Pancreas (tissue), 10 donors: ENCODE results near the gene TMEM238L. TPM values are rescaled to one million over a fixed set of nuclear protein-coding genes. Genes with fewer than 3 reads are reported as not detected.

Source experiments
- ATAC-seq, 4 donors: fragments of 200-7000 bp; cut with Tn5 transposase; one replicate each; pipeline versions ENCODE4 v1.8.0 to v1.9.1; 2020; ENCODE audit warnings: mild to moderate bottlenecking in 4 of 4, moderate library complexity in 4 of 4
- DNase-seq, 6 donors: peaks; one replicate each; pipeline ENCODE4 v3.0.0-alpha.2; 2020
- FAIRE-seq: peaks from 2 replicates; lab custom pipeline; 2012; peaks lifted over from hg19 to GRCh38; lab: Jason Lieb, UNC
- H3K27ac ChIP-seq, 4 donors: fragments of 200-600 bp; sonication (generic); 1 replicate in 3 of 4; 2 replicates in 1 of 4; pipeline versions ENCODE4 v1.5.0 to v1.8.0; 2020
- H3K27me3 ChIP-seq, 4 donors: fragments of 200-600 bp; one replicate each; pipeline ENCODE4 v1.8.0; 2021
- H3K36me3 ChIP-seq, 3 donors: fragments of 200-600 bp; sonication (generic) in 1 of 3; one replicate each; pipeline versions ENCODE4 v1.5.0 to v1.8.0; 2020 to 2021
- H3K4me1 ChIP-seq, 3 donors: fragments of 200-600 bp; one replicate each; pipeline ENCODE4 v1.8.0; 2021
- H3K4me3 ChIP-seq, 4 donors: fragments of 200-600 bp; sonication (generic) in 2 of 4; one replicate each; pipeline versions ENCODE4 v1.5.0 to v1.8.0; 2020 to 2021
- H3K9me3 ChIP-seq, 4 donors: fragments of 200-600 bp; one replicate each; pipeline ENCODE4 v1.8.0; 2021
- WGBS, 2 donors: extraction: QIAGEN DNeasy Blood & Tissue Kit; methylation state at CpG; one replicate each; pipeline ENCODE4 v1.1.7; 2013; 5-methylcytosine and 5-hydroxymethylcytosine counted together
- intact Hi-C, 3 donors: fragments of 100-400 bp; cut with DNase I; formaldehyde crosslinking; loops; one replicate each; pipeline versions ENCODE4 v1.11.1 to v1.14.2; 2022
- polyA plus RNA-seq, 2 donors: library from polyadenylated mRNA; stranded (reverse); fragments of 200-250 nt; gene quantifications; one replicate each; pipeline ENCODE4 v1.2.3, GENCODE V29; 2013
- total RNA-seq, 6 donors: library from RNA; stranded (reverse); fragmentation: NEBNext Ultra II Directional in 4 of 6; extraction: Animal tissue kit (Norgen Biotek cat#: 25700) in 4 of 6; gene quantifications; one replicate each; pipeline versions ENCODE4 v1.2.1 to v1.2.4, GENCODE V29; 2021 to 2023
- TF ChIP-seq, protein P1 (sequence below), 4 donors: fragments of 200-600 bp; sonication (generic) in 3 of 4; IDR thresholded peaks; one replicate each; pipeline versions ENCODE4 v1.5.0 to v1.8.0; 2021; ENCODE audit warnings: antibody characterized with exemption in 4 of 4
- donor health status: healthy with polysubstance abuse.
- donor health status: DM: no; HTN: no; CAD: no; lungs with moderate emphysema.
- donor health status: DM: no; HTN: no; CAD: no.
- donor health status: control.
- donor health status: control.
- donor health status: Bipolar disorder and iron deficiency.
- donor health status: DM: yes; HTN: yes; CAD: no.
- donor health status: DM: no; HTN: no; CAD: no.
- donor health status: DM: no; HTN: no; CAD: no.
- donor health status: DM: yes; HTN: yes; CAD: no.

The TMEM238L gene
- total and polyA plus RNA-seq, 8 donors = 0.13 TPM; not detected in 7

DNA sequence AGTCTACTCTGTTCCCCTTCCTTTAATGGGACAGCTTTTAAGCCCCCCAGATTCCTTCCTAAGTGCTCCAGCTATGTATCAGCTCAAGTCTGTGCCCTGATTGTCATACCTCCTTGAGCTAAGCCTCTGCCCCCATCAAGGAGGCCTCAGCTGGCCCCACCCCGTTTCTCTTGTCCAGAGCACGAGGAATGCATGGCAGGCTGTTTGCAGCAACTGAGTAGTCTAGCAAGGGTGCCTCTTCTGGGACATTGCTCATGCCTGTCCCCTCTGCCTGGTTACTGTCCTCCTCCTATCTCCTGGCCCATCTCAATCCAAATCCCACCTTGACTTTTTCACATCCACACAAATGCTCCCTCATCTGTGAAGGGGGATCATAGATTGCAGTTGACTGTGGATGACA lies 46.3 kb downstream of the TMEM238L start:
- no peak for FAIRE-seq
- peak overlapping the region in 2 of 4 donors; percentile 73 to 75 for H3K27ac ChIP-seq
- no peaks in the 10 kb centered on the region for H3K36me3 ChIP-seq
- intact Hi-C loops = no loop called here
- WGBS, 2 donors = 45 to 53% methylated on average over 2 of the region's 2 CpGs
- TF ChIP-seq, protein P1, sequence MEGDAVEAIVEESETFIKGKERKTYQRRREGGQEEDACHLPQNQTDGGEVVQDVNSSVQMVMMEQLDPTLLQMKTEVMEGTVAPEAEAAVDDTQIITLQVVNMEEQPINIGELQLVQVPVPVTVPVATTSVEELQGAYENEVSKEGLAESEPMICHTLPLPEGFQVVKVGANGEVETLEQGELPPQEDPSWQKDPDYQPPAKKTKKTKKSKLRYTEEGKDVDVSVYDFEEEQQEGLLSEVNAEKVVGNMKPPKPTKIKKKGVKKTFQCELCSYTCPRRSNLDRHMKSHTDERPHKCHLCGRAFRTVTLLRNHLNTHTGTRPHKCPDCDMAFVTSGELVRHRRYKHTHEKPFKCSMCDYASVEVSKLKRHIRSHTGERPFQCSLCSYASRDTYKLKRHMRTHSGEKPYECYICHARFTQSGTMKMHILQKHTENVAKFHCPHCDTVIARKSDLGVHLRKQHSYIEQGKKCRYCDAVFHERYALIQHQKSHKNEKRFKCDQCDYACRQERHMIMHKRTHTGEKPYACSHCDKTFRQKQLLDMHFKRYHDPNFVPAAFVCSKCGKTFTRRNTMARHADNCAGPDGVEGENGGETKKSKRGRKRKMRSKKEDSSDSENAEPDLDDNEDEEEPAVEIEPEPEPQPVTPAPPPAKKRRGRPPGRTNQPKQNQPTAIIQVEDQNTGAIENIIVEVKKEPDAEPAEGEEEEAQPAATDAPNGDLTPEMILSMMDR (IDR thresholded peaks at IDR 0.05) = no peak
- no peak for DNase-seq
- no peaks in the 10 kb centered on the region for H3K9me3 ChIP-seq
- no peak overlapping the region for H3K4me3 ChIP-seq
- H3K27me3 ChIP-seq = no peaks in the 10 kb centered on the region
- peaks cover 16 to 26% (median 20%) of the 10 kb centered on the region in 3 donors for H3K4me1 ChIP-seq
- peak in 2 of 4 donors; percentile 12 to 19 for ATAC-seq

DNA sequence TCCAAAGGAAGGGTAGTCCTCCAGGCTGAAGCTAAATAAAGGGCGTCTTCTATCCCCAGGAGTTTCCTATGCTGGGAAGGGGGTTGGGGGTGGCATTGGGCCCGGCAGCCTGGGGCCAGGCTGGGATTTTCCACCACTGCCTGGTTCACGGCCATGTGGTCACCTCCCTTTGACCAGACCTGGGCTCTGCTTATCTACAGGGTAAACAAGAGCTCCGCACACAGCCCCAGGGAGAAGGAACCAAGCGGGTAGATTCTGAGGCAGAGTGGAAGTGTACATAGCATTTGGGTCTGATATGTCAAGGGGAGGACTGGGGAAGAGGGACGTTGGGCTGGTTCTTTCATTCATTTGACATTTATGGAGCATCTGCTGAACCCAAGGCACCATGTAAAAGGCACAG lies 46.8 kb downstream of the TMEM238L start:
- Histone ChIP-seq H3K4me1 (peaks cover 16 to 26% (median 20%) of the 10 kb centered on the region in 3 donors), H3K27me3 (no peaks in the 10 kb centered on the region), H3K27ac (peak overlapping the region in 2 of 4 donors; percentile 73 to 75), H3K9me3 (no peaks in the 10 kb centered on the region), H3K36me3 (no peaks in the 10 kb centered on the region), H3K4me3 (no peak overlapping the region)
- TF ChIP-seq, protein P1 (IDR thresholded peaks at IDR 0.05) = no peak
- intact Hi-C loops = no loop called here
- peak; percentile 90 to 95 (median 94) for ATAC-seq
- no peak for FAIRE-seq
- 40 to 42% methylated on average over 6 of the region's 6 CpGs for WGBS, 2 donors
- peak; percentile 40 to 83 (median 64) for DNase-seq

DNA sequence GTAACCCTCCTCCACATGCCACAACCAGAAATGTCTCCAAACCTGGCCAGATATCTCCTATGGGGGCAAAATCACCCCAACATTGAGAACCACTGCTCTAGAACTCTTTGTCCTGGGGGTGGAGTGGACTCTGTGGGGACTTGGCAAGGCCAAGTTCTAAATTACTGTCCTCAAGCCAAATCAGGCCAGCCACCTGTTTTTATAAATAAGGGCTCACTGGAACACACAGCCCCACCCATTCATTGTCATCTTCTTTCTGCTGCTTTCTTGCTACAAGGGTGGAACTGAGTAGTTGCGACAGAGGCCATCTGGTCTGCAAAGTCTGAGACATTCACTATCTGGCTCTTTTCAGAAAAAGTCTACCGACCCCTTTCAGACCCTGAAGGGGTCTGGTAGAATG lies 47.3 kb downstream of the TMEM238L start:
- Histone ChIP-seq H3K4me1 (peaks cover 16 to 26% (median 20%) of the 10 kb centered on the region in 3 donors), H3K36me3 (no peaks in the 10 kb centered on the region), H3K27ac (peak overlapping the region in 2 of 4 donors; percentile 73 to 75), H3K27me3 (no peaks in the 10 kb centered on the region), H3K9me3 (no peaks in the 10 kb centered on the region), H3K4me3 (no peak overlapping the region)
- DNase-seq = no peak
- TF ChIP-seq, protein P1 (IDR thresholded peaks at IDR 0.05) = no peak
- peak; percentile 11 to 38 (median 26) for ATAC-seq
- intact Hi-C loops = no loop called here
- no peak for FAIRE-seq
- WGBS, 2 donors = 57 to 66% methylated on average over 2 of the region's 2 CpGs

DNA sequence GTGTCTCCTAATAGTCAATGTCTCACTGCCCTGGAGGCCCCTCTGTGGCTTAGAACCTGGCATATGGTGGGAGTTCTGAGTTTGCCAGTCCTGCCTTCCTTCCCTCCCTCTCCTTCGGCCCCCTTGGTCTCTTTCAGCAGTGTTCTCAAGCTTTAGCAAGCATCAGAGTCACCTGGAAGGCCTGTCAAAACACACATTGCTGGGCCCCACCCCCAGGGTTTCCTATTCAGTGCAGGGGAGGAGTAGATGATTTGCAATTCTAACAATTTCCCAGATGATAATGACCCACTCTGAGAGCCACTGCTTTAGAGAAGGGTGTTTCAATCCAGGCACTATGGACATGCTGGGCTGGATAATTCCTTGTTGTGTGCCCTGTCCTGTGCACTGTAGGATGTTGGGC lies 47.7 kb downstream of the TMEM238L start:
- ATAC-seq (peak in 2 of 4 donors; percentile 7 to 9), FAIRE-seq (no peak), DNase-seq (no peak)
- TF ChIP-seq, protein P1 (IDR thresholded peaks at IDR 0.05) = no peak
- H3K4me1 ChIP-seq = peaks cover 16 to 26% (median 20%) of the 10 kb centered on the region in 3 donors
- intact Hi-C loops = no loop called here
- H3K36me3 ChIP-seq = no peaks in the 10 kb centered on the region
- H3K27me3 ChIP-seq = no peaks in the 10 kb centered on the region
- H3K27ac ChIP-seq = peak overlapping the region in 2 of 4 donors; percentile 73 to 75
- no peaks in the 10 kb centered on the region for H3K9me3 ChIP-seq
- 77 to 78% methylated on average over 1 of the region's 1 CpG for WGBS, 2 donors
- no peak overlapping the region for H3K4me3 ChIP-seq

DNA sequence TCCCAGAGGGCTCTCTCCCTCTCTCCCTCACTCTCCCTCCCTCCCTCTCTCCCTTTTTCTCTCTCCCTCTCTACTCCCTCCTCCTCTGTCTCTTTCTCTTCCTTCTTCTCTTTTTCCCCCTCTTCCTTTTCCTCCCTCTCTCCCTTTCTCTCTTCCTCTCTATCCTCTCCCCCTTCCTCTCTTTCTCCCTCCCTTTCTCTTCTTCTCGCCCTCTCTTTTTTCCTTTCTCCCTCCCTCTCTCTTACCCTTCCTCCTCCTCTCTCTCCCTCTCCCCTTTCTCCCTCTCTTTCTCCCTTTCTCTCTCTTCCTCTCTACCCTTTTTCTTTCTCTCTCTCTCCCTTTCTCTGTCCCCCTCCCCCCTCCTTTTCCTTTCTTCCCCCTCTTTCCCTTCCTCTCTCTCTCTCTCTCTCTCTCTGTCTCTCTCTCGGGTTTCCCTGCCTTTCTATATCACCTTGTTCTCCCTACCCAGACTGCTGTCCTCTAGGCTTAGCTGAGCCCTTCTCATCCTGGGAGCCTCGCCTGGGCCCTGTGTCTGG lies 48.2 kb downstream of the TMEM238L start:
- H3K27me3 ChIP-seq = no peaks in the 10 kb centered on the region
- no peak for FAIRE-seq
- no peak overlapping the region for H3K4me3 ChIP-seq
- no peak for ATAC-seq
- intact Hi-C loops = no loop called here
- TF ChIP-seq, protein P1 (IDR thresholded peaks at IDR 0.05) = no peak
- H3K27ac ChIP-seq = peak overlapping the region in 1 of 4 donors; percentile 75
- H3K4me1 ChIP-seq = peaks cover 16 to 26% (median 20%) of the 10 kb centered on the region in 3 donors
- H3K9me3 ChIP-seq = no peaks in the 10 kb centered on the region
- no peaks in the 10 kb centered on the region for H3K36me3 ChIP-seq
- DNase-seq = no peak
- 87 to 91% methylated on average over 3 of the region's 3 CpGs for WGBS, 2 donors
